HG02852 (cell line): Measurements from ENCODE around the gene OR10P1.
"Not testable (repeated sequence)": the region's sequence is repeated elsewhere in the genome, so short reads cannot be mapped to it uniquely, and the experiment has no call there.

Experiments
- ATAC-seq: cut with Tn5 transposase; IDR thresholded peaks from one replicate; pipeline ENCODE4 v1.9.1; 2021; ENCODE audit warnings: mild to moderate bottlenecking, moderate library complexity; ENCODE audit not compliant: unreplicated experiment

The OR10P1 gene

GRCh38 chr12:55636853-55637252 lies at the start of gene OR10P1:
TSS of gene OR10P1 (plus strand) at chr12:55636892. CDS start at chr12:55636892, 0 bp downstream.
- ATAC-seq, result no peak

- not testable (repeated sequence) for ATAC-seq
These were observed 46.5 kb upstream of the OR10P1 start for GRCh38 chr12:55590152-55590551.

- no peak for ATAC-seq
These were observed 28.7 kb upstream of the OR10P1 start for GRCh38 chr12:55607821-55608594.

GRCh38 chr12:55610598-55610997 lies 26.1 kb upstream of the OR10P1 start:
- ATAC-seq, result no peak

- ATAC-seq, result no peak
These were observed 24.0 kb upstream of the OR10P1 start for GRCh38 chr12:55612646-55613045.

GRCh38 chr12:55614764-55615163 lies 21.9 kb upstream of the OR10P1 start:
- no peak for ATAC-seq

- ATAC-seq, result peak; percentile 76
These were observed 17.1 kb upstream of the OR10P1 start for GRCh38 chr12:55619354-55620138.

- peak; percentile 61 for ATAC-seq
These were observed 12.6 kb upstream of the OR10P1 start for GRCh38 chr12:55624056-55624455.

- ATAC-seq, result no peak
These were observed 10.5 kb upstream of the OR10P1 start for GRCh38 chr12:55626154-55626553.

- ATAC-seq, result no peak
These were observed 7.4 kb upstream of the OR10P1 start for GRCh38 chr12:55629058-55629841.

GRCh38 chr12:55631056-55631455 lies 5.6 kb upstream of the OR10P1 start:
- ATAC-seq, result no peak

GRCh38 chr12:55631733-55632132 lies 5.0 kb upstream of the OR10P1 start:
- ATAC-seq, result no peak

GRCh38 chr12:55633151-55633550 lies 3.5 kb upstream of the OR10P1 start:
- ATAC-seq, result no peak

GRCh38 chr12:55636116-55636655 lies 506 bp upstream of the OR10P1 start:
- ATAC-seq, result no peak

GRCh38 chr12:55637467-55637866 lies 775 bp downstream of the OR10P1 start:
- no peak for ATAC-seq

- ATAC-seq, result no peak
These were observed 4.9 kb downstream of the OR10P1 start for GRCh38 chr12:55641595-55641994.

- no peak for ATAC-seq
These were observed 5.6 kb downstream of the OR10P1 start for GRCh38 chr12:55642267-55642666.

GRCh38 chr12:55642669-55643068 lies 6.0 kb downstream of the OR10P1 start:
- no peak for ATAC-seq

- no peak for ATAC-seq
These were observed 7.9 kb downstream of the OR10P1 start for GRCh38 chr12:55644591-55644990.

- ATAC-seq, result no peak
These were observed 10.3 kb downstream of the OR10P1 start for GRCh38 chr12:55647027-55647426.
